HG03060 (cell line): ENCODE results near the gene CHD3.
"Not testable (repeated sequence)": the region's sequence is repeated elsewhere in the genome, so short reads cannot be mapped to it uniquely, and the experiment has no call there.

Experiments
- ATAC-seq: cut with Tn5 transposase; IDR thresholded peaks from one replicate; pipeline ENCODE4 v1.9.1; 2021; ENCODE audit warnings: low read depth, moderate number of reproducible peaks; ENCODE audit not compliant: unreplicated experiment

The CHD3 gene

DNA sequence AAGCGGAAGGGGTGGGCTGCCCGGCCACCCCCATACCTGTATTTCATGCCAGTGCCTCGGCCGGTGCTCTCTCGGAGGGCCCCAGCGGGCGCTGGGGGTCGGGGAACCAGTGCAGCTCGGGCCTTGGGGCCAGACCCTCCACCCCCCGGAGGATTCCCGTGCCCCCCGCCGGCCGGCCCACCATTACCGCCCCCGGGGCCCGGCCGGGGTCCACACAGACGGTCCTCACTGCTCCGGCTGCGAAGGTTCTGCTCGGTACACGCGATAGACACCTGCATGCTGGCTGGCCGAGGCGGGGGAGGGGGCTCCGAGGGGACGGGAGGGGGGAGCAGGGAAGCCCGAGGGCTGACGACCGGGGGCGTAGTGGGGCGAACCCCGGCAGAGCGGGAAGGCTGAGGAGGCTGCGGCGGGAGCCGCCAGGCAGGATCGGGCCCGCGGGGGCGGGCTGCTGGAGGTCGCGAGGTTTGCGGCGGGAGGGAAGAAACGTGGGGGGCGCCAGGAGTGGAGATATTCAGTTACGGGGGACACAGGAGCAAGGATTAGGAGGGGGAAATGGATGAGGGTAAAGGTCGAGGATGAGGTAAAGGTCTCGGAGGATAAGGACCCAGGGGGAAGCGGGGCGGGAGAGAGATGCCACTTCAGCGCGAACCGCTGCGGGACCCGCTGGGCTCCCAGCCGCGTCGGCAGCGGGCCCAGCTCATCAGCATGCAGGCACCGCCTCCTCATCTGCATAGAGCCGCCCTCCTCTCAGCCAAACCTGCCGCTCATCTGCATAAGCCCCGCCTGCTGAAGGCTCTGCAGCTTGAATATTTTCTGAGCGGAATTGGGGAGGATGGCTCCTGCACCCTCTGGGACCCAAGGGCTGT is 40.8 kb downstream of the CHD3 start, which contains the start of gene KCNAB3:
Gene KCNAB3 (minus strand): TSS at position 699 of the 866 bp plus-strand sequence. CDS start 421 bp downstream, at position 278.
- no peak for ATAC-seq

- no peak for ATAC-seq
Measured at GRCh38 chr17:7930841-7931631, 42.4 kb downstream of the CHD3 start.

DNA sequence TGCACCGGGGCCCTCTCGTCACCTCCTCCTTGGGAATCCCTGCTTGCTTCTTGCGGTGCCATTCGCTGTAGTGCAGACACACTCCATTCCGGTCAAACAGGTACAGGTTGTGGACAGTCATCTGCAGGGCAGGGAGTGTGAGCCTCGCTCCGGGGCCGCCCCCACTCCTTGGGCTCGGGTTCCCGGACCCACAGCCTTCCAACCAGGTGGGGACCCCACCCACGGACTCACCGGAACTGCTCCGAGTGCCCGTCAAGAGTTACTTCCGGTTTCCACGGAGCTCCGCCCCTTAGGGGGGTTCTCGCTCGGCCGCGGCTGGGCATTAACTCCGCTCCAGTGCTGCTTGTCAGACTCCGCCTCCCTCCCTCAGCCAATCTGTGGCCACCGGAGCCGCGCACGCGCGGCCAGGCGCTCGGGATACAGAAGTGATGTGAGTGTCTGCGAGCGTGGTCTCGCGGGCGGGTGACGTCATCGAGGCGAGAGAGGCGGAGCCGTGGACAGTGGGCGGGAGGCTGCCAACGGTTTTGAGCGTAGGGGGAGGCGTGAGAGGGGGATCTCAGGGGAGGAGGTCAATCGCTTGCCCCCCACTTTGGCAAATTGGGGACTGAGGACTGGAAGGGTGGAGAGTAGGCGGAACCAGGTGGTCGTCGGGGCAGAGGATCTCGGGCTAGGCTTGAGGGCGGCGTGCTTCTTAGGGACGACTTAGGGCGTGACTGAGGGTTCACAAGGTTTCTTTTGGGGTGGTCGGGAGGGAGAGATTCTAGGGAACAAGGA is 43.3 kb downstream of the CHD3 start, which contains the start of the genes CNTROB and TRAPPC1:
Gene CNTROB (plus strand): TSS at position 498 of the 774 bp plus-strand sequence. CDS start 874 bp downstream, outside the sequence.
Gene TRAPPC1 (minus strand): TSS at position 238 of the 774 bp plus-strand sequence. CDS start 117 bp downstream, at position 121.
- ATAC-seq: peak; percentile 76

GRCh38 chr17:7932483-7932891 is 43.9 kb downstream of the CHD3 start:
- no peak for ATAC-seq

GRCh38 chr17:7932949-7933348 is 44.4 kb downstream of the CHD3 start:
- no peak for ATAC-seq

DNA sequence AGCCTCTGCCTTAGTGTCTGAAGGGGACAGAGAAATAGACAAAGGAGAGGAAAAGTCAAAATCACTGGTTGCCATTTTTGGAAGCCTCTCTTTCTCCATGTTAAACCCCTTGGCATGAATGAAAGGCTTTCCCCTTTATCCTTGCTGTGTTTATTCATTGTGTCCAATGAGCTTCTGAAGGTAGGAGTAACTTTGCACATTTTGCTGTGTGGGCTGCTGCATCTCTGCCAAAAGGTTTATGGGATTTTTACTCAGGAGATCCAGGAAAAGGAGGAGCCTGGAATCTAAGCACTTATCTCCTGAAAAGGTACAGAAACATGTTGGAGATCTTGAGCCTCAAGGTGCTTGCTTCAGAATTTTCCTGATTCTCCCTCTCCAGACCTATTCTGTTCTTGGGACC is 47.3 kb downstream of the CHD3 start:
- ATAC-seq: no peak

DNA sequence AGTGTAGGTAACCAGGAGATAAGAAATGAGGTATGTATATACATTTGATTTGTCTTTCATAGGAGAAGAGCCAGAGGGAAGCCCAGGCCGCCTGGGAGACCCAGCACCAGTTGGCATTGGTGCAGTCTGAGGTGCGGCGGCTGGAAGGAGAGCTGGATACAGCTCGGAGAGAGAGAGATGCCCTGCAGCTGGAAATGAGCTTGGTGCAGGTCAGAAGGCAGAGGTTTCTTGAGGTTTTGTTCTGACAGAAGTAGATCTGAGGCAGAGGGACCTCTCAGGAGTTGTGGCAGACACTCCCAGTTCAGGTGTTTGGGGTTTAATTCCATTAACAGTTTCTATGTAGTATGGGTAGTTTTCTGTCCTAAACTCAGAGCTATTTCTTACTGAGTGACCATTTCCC is 51.4 kb downstream of the CHD3 start:
- no peak for ATAC-seq

DNA sequence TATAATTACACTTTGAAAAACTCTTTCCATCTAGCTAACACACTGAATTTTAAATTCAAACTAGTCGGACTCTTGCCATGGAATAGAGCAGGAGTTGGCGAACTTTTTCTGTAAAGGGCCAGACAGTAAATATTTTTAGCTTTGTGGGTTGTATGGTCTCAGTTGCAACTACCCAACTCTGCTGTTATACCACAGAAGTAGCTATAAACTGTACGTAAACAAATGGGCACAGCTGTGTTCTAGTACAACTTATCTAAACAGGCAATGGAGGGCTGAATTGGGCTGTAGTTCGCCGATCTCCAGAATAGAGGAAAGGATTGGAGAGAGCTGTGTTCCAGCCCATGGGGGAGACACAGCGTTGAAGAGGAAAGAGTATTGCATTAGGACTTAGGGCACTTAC is 52.2 kb downstream of the CHD3 start:
- ATAC-seq: no peak

DNA sequence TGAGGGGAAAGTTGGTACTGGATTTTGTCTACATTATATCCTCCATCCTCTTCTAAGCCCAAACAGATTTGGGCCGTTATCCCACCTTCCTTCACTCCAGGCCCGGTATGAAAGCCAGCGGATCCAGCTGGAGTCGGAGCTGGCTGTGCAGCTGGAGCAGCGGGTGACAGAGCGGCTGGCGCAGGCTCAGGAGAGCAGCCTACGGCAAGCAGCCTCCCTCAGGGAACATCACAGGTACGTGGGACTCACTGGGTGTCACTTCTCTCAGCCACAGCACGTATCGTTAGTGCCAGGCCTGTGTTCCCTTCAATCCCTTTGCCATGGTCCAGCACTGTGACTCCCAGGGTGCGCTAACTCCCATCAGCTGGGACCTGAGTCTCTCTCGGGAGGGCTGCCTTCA is 54.7 kb downstream of the CHD3 start:
- ATAC-seq: no peak

DNA sequence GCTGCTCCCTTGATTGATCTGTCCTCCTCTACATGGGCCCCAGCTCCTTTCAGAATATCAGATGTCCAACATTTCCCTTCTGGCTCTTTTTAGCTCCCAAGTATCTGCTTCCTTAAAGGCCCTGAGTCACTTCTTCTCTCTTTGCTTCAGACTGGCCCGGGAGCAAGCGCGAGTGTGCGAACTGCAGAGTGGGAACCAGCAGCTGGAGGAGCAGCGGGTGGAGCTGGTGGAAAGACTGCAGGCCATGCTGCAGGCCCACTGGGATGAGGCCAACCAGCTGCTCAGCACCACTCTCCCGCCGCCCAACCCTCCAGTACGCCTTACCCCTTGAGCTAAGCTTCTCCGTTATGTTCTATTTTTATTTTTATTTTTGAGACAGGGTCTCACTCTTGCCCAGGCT is 55.7 kb downstream of the CHD3 start:
- no peak for ATAC-seq

DNA sequence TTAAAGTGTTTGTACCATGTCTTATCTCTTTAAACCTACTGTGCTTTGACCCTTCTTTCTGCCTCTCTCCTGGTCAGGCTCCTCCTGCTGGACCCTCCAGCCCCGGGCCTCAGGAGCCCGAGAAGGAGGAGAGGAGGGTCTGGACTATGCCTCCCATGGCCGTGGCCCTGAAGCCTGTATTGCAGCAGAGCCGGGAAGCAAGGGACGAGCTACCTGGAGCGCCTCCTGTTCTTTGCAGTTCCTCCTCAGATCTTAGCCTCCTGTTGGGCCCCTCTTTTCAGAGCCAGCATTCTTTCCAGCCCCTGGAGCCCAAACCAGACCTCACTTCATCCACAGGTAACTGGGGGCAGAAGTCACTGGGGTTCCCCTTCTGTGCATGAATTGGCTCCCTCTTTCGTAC is 57.1 kb downstream of the CHD3 start:
- no peak for ATAC-seq

GRCh38 chr17:7946441-7946840 is 57.9 kb downstream of the CHD3 start:
- ATAC-seq: no peak

DNA sequence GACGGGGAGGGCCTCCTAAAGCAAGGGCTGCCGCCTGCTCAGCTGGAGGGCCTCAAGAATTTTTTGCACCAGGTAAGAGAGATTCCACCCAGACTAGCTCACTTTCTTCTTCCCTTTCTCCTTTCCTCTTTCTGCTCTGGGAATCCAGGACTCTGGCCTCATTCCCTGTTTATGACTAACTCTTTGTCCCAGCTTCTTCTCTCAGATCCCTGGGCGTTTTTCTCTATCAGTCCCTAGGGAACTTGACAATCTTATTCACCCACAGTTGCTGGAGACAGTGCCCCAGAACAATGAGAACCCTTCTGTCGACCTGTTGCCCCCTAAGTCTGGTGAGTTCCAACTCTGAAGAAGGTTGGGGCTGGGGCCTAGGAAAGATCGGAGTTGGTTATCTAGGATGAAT is 59.1 kb downstream of the CHD3 start:
- no peak for ATAC-seq

DNA sequence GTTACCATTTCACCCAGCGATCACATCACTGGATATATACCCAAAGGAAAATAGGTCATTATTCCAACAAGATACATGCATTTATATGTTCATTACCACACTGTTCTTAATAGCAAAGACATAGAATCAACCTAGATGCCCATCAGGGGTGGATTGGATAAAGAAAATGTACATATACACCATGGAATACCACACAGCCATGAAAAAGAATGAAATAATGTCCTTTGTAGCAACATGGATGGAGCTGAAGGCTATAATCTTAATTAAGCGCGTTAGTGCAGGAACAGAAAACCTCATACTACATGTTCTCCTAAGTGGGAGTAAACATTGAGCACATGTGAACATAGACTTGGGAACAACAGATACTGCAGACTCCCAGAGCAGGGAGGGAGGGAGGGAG is 62.0 kb downstream of the CHD3 start:
- no peak for ATAC-seq

DNA sequence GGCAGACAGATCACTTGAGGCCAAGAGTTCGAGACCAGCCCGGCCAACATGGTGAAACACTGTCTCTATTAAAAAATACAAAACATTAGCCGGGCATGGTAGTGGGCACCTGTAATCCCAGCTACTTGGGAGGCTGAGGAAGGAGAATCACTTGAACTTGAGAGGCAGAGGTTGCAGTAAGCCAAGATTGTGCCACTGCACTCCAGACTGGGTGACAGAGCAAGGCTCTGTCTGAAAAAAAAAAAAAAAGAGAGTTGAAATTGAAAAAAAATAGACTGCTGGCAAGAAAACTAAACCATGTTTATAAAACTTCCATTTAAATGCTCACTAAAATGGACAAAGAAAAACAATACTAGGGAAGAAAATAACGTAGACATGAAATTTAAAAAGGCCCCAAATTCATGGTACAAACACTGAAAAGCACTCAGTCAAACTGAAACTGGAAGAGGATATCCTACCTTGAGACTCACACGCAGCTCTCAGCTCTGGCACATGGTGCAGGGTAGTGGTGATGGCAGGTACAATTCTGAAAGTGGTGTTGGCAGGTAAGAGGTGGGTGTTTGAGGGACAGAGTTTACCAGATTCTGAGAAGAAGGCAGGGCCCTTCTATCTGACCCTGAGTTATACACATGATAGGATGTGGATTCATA is 62.7 kb downstream of the CHD3 start:
- no peak for ATAC-seq

GRCh38 chr17:7953266-7953665 is 64.7 kb downstream of the CHD3 start:
- ATAC-seq: not testable (repeated sequence)

GRCh38 chr17:7955414-7956227 is 67.0 kb downstream of the CHD3 start:
- no peak for ATAC-seq

- ATAC-seq: no peak
Measured at GRCh38 chr17:7956228-7956965, 67.8 kb downstream of the CHD3 start.
